ENCODE measurements around the gene GNB5.
A peak's percentile ranks its signal among the peaks of the same experiment; 100 is the strongest.

GNB5 gene

GRCh38 chr15:52213206-52213605 is 22.0 kb upstream of the GNB5 start:
- no peak for ATAC-seq
- TF ChIP-seq ZFP30 (CRISPR knock-in tag; IDR thresholded peaks at IDR 0.05) (no peak), PATZ1 (CRISPR knock-in tag; IDR thresholded peaks at IDR 0.05; ENCODE audit: borderline replicate concordance) (no peak), ZFP3 (CRISPR knock-in tag; IDR thresholded peaks at IDR 0.05) (no peak)

GRCh38 chr15:52208306-52208946 is 17.2 kb upstream of the GNB5 start:
- TF ChIP-seq ZFP3 (CRISPR knock-in tag; IDR thresholded peaks at IDR 0.05) (peak; percentile 72; the same call in 1 of the 2 replicates), ZNF565 (CRISPR knock-in tag; conservative IDR thresholded peaks at IDR 0.05; ENCODE audit: low read depth) (no peak), ZNF70 (CRISPR knock-in tag; IDR thresholded peaks at IDR 0.05) (peak; percentile 71)
- ATAC-seq, result peak; percentile 98

- TF ChIP-seq ZNF70 (CRISPR knock-in tag; IDR thresholded peaks at IDR 0.05), result no peak
- TF ChIP-seq CSRNP3 (CRISPR knock-in tag; IDR thresholded peaks at IDR 0.05), result no peak
- TF ChIP-seq OSR1 (CRISPR knock-in tag; IDR thresholded peaks at IDR 0.05), result no peak
- no peak for TF ChIP-seq ZFP30 (CRISPR knock-in tag; IDR thresholded peaks at IDR 0.05)
- TF ChIP-seq TSHZ2 (CRISPR knock-in tag; IDR thresholded peaks at IDR 0.05), result no peak
- TF ChIP-seq ZC3H10 (CRISPR knock-in tag; IDR thresholded peaks at IDR 0.05), result no peak
- TF ChIP-seq PATZ1 (CRISPR knock-in tag; IDR thresholded peaks at IDR 0.05; ENCODE audit: borderline replicate concordance), result no peak
- no peak for TF ChIP-seq PPARA (CRISPR knock-in tag; IDR thresholded peaks at IDR 0.05; ENCODE audit: borderline replicate concordance)
- no peak for TF ChIP-seq CSDC2 (CRISPR knock-in tag; IDR thresholded peaks at IDR 0.05)
- no peak for TF ChIP-seq POU6F1 (CRISPR knock-in tag; IDR thresholded peaks at IDR 0.05; ENCODE audit: borderline replicate concordance, low read depth)
- TF ChIP-seq ESRRG (CRISPR knock-in tag; IDR thresholded peaks at IDR 0.05), result no peak
- TF ChIP-seq ZNF8 (CRISPR knock-in tag; IDR thresholded peaks at IDR 0.05), result no peak
- no peak for TF ChIP-seq ARNTL (CRISPR knock-in tag; IDR thresholded peaks at IDR 0.05; ENCODE audit: borderline replicate concordance, low read depth)
- no peak for TF ChIP-seq RARB (CRISPR knock-in tag; IDR thresholded peaks at IDR 0.05)
- no peak for TF ChIP-seq TOX (CRISPR knock-in tag; IDR thresholded peaks at IDR 0.05; ENCODE audit: borderline replicate concordance)
- no peak for ATAC-seq
These were observed 16.0 kb upstream of the GNB5 start for GRCh38 chr15:52207191-52207590.

- no peak; the same call in 1 of the 3 replicates for ATAC-seq
- TF ChIP-seq CREB5 (CRISPR knock-in tag; IDR thresholded peaks at IDR 0.05; ENCODE audit: low read depth) (no peak), RARB (CRISPR knock-in tag; IDR thresholded peaks at IDR 0.05) (no peak), SNAI2 (CRISPR knock-in tag; IDR thresholded peaks at IDR 0.05) (no peak), ZFP3 (CRISPR knock-in tag; IDR thresholded peaks at IDR 0.05) (no peak), BACH2 (CRISPR knock-in tag; IDR thresholded peaks at IDR 0.05; ENCODE audit: borderline replicate concordance) (no peak), OSR1 (CRISPR knock-in tag; IDR thresholded peaks at IDR 0.05) (no peak), ESRRG (CRISPR knock-in tag; IDR thresholded peaks at IDR 0.05) (no peak), TOX (CRISPR knock-in tag; IDR thresholded peaks at IDR 0.05; ENCODE audit: borderline replicate concordance) (no peak), ISL1 (CRISPR knock-in tag; IDR thresholded peaks at IDR 0.05) (no peak), PPARA (CRISPR knock-in tag; IDR thresholded peaks at IDR 0.05; ENCODE audit: borderline replicate concordance) (no peak), ZNF565 (CRISPR knock-in tag; conservative IDR thresholded peaks at IDR 0.05; ENCODE audit: low read depth) (no peak), ZNF70 (CRISPR knock-in tag; IDR thresholded peaks at IDR 0.05) (no peak), TCF4 (CRISPR knock-in tag; IDR thresholded peaks at IDR 0.05; ENCODE audit: borderline replicate concordance) (no peak)
These were observed 15.3 kb upstream of the GNB5 start for GRCh38 chr15:52206446-52206845.

All from SK-N-SH treated with all-trans-retinoic acid at 6 μM for 48 hours (cell line).